Transverse colon (tissue), 3 donors: ENCODE measurements around the gene CCDC154.

Experiments used
- POLR2A ChIP-seq: fragments of 450-650 bp; IDR thresholded peaks from one replicate; pipeline ENCODE4 v1.6.1; 2016; ENCODE audit warnings: antibody characterized with exemption, mild to moderate bottlenecking, moderate library complexity
- TF ChIP-seq, protein P1 (sequence below), 5 experiments: fragments of 200-600 bp in 3 of 5; fragments of 450-650 bp in 2 of 5; sonication (generic) in 3 of 5; IDR thresholded peaks; 1 replicate in 2 of 5; 2 replicates in 3 of 5; pipeline ENCODE4 v1.5.1; 2016 to 2017; ENCODE audit warnings: antibody characterized with exemption in 5 of 5, inconsistent platforms in 3 of 5, mild to moderate bottlenecking in 2 of 5, moderate library complexity in 1 of 5

DNA sequence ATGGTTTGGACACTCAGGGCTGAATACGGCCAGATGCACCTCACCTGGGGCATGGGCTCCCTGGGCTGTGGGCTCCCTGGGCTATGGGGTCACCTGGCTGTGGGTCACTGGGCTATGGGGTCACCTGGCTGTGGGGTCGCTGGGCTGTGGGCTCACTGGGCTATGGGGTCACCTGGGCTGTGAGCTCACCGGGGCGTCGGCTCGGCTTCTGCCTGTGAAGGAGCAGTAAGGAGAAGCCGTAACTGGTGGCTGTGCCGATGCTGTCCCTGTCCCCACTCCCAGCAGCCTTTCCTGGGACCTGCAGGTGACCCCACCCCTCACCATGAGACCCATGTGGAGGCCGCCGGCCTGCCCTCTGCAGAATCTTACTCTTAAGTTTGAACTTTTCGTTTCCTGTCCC is 15.3 kb downstream of the CCDC154 start:
- TF ChIP-seq, protein P1, sequence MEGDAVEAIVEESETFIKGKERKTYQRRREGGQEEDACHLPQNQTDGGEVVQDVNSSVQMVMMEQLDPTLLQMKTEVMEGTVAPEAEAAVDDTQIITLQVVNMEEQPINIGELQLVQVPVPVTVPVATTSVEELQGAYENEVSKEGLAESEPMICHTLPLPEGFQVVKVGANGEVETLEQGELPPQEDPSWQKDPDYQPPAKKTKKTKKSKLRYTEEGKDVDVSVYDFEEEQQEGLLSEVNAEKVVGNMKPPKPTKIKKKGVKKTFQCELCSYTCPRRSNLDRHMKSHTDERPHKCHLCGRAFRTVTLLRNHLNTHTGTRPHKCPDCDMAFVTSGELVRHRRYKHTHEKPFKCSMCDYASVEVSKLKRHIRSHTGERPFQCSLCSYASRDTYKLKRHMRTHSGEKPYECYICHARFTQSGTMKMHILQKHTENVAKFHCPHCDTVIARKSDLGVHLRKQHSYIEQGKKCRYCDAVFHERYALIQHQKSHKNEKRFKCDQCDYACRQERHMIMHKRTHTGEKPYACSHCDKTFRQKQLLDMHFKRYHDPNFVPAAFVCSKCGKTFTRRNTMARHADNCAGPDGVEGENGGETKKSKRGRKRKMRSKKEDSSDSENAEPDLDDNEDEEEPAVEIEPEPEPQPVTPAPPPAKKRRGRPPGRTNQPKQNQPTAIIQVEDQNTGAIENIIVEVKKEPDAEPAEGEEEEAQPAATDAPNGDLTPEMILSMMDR (IDR thresholded peaks at IDR 0.05) = no peak
- TF ChIP-seq POLR2A = no peak
